Muscle layer of duodenum (tissue), 2 donors: Measurements from ENCODE around the gene TSPOAP1.

Source experiments
- H3K27ac ChIP-seq: one replicate; pipeline ENCODE4 v1.7.0; 2013; ENCODE audit warnings: mild to moderate bottlenecking, low read length
- H3K27me3 ChIP-seq: one replicate; pipeline ENCODE4 v1.7.0; 2013; ENCODE audit warnings: low read depth, mild to moderate bottlenecking, control low read depth, low read length
- H3K36me3 ChIP-seq, 2 donors: one replicate each; pipeline ENCODE4 v1.7.0; 2013; ENCODE audit warnings: low read length in 2 of 2, control low read depth in 1 of 2, mild to moderate bottlenecking in 1 of 2; ENCODE audit not compliant: insufficient read depth in 2 of 2, control insufficient read depth in 1 of 2
- H3K4me1 ChIP-seq, 2 donors: one replicate each; pipeline ENCODE4 v1.7.0; 2013; ENCODE audit warnings: low read length in 2 of 2, mild to moderate bottlenecking in 2 of 2, control low read depth in 1 of 2, moderate library complexity in 1 of 2; ENCODE audit not compliant: insufficient read depth in 2 of 2, control insufficient read depth in 1 of 2
- H3K4me3 ChIP-seq, 2 donors: one replicate each; pipeline ENCODE4 v1.7.0; 2013; ENCODE audit warnings: low read length in 2 of 2, low read depth in 1 of 2, mild to moderate bottlenecking in 1 of 2
- H3K9me3 ChIP-seq, 2 donors: one replicate each; pipeline ENCODE4 v1.7.0; 2013; ENCODE audit warnings: low read length in 2 of 2, control low read depth in 1 of 2, mild to moderate bottlenecking in 1 of 2; ENCODE audit not compliant: control insufficient read depth in 1 of 2
- donor health status: healthy.

The TSPOAP1 gene

GRCh38 chr17:58358408-58359172 is 30.0 kb upstream of the TSPOAP1 start:
- H3K36me3 ChIP-seq: peaks cover 0 to 7% of the 10 kb centered on the region in 2 donors
- no peaks in the 10 kb centered on the region for H3K9me3 ChIP-seq
- H3K4me3 ChIP-seq: no peak overlapping the region
- H3K27me3 ChIP-seq: no peaks in the 10 kb centered on the region
- H3K4me1 ChIP-seq: peaks cover 0 to 3% of the 10 kb centered on the region in 2 donors
- H3K27ac ChIP-seq: no peak overlapping the region

GRCh38 chr17:58357312-58358297 is 29.0 kb upstream of the TSPOAP1 start:
- H3K27me3 ChIP-seq: no peaks in the 10 kb centered on the region
- H3K36me3 ChIP-seq: peaks cover 0 to 6% of the 10 kb centered on the region in 2 donors
- H3K9me3 ChIP-seq: no peaks in the 10 kb centered on the region
- no peak overlapping the region for H3K27ac ChIP-seq
- H3K4me3 ChIP-seq: no peak overlapping the region
- peaks cover 0 to 11% of the 10 kb centered on the region in 2 donors for H3K4me1 ChIP-seq

- Histone ChIP-seq H3K36me3 (peaks cover 0 to 4% of the 10 kb centered on the region in 2 donors), H3K27ac (no peak overlapping the region), H3K27me3 (no peaks in the 10 kb centered on the region), H3K9me3 (no peaks in the 10 kb centered on the region), H3K4me3 (no peak overlapping the region), H3K4me1 (peaks cover 5 to 11% of the 10 kb centered on the region in 2 donors)
Measured at GRCh38 chr17:58356231-58356630, 27.6 kb upstream of the TSPOAP1 start.

- H3K27ac ChIP-seq: no peak overlapping the region
- peaks cover 2 to 4% of the 10 kb centered on the region in 2 donors for H3K36me3 ChIP-seq
Measured at GRCh38 chr17:58354541-58355216, 26.1 kb upstream of the TSPOAP1 start.

GRCh38 chr17:58353389-58353825 is 24.8 kb upstream of the TSPOAP1 start:
- Histone ChIP-seq H3K4me3 (peak overlapping the region; percentile 99), H3K9me3 (no peaks in the 10 kb centered on the region), H3K4me1 (peaks cover 9 to 11% of the 10 kb centered on the region in 2 donors), H3K27ac (peak overlapping the region; percentile 86), H3K27me3 (no peaks in the 10 kb centered on the region), H3K36me3 (peaks cover 13 to 15% of the 10 kb centered on the region in 2 donors)

More at GRCh38 chr17:58354541-58355216, 26.1 kb upstream of the TSPOAP1 start:
- no peaks in the 10 kb centered on the region for H3K9me3 ChIP-seq
- H3K27me3 ChIP-seq: no peaks in the 10 kb centered on the region
- H3K4me1 ChIP-seq: peaks cover 9 to 11% of the 10 kb centered on the region in 2 donors
- H3K4me3 ChIP-seq: no peak overlapping the region

GRCh38 chr17:58352596-58353388 is 24.2 kb upstream of the TSPOAP1 start:
- Histone ChIP-seq H3K27me3 (no peaks in the 10 kb centered on the region), H3K9me3 (no peaks in the 10 kb centered on the region), H3K4me1 (peaks cover 9 to 11% of the 10 kb centered on the region in 2 donors), H3K4me3 (peak overlapping the region; percentile 99), H3K27ac (peak overlapping the region; percentile 86), H3K36me3 (peaks cover 19 to 21% of the 10 kb centered on the region in 2 donors)

- Histone ChIP-seq H3K9me3 (no peaks in the 10 kb centered on the region), H3K4me1 (peaks cover 9 to 11% of the 10 kb centered on the region in 2 donors), H3K36me3 (peaks cover 27 to 29% of the 10 kb centered on the region in 2 donors), H3K4me3 (peak within 1 kb of the TSS; percentile 99), H3K27ac (peak within 1 kb of the TSS; percentile 86), H3K27me3 (no peaks in the 10 kb centered on the region)
Measured at GRCh38 chr17:58351831-58352595, 23.4 kb upstream of the TSPOAP1 start, which contains the start of gene SUPT4H1. Gene SUPT4H1, minus strand, starts transcription at chr17:58352201. Its CDS starts 66 bp downstream, at chr17:58352135.

GRCh38 chr17:58351182-58351581 is 22.6 kb upstream of the TSPOAP1 start:
- no peaks in the 10 kb centered on the region for H3K27me3 ChIP-seq
- H3K4me1 ChIP-seq: peaks cover 9 to 11% of the 10 kb centered on the region in 2 donors
- H3K27ac ChIP-seq: peak overlapping the region; percentile 86
- H3K9me3 ChIP-seq: no peaks in the 10 kb centered on the region
- peaks cover 34 to 37% of the 10 kb centered on the region in 2 donors for H3K36me3 ChIP-seq
- H3K4me3 ChIP-seq: peak overlapping the region; percentile 99

- no peak overlapping the region for H3K4me3 ChIP-seq
- H3K9me3 ChIP-seq: no peaks in the 10 kb centered on the region
- H3K36me3 ChIP-seq: peaks cover 54 to 65% of the 10 kb centered on the region in 2 donors
- H3K27me3 ChIP-seq: no peaks in the 10 kb centered on the region
- peaks cover 2 to 21% of the 10 kb centered on the region in 2 donors for H3K4me1 ChIP-seq
- H3K27ac ChIP-seq: no peak overlapping the region
Measured at GRCh38 chr17:58348038-58348437, 19.4 kb upstream of the TSPOAP1 start.
